Measurements from ENCODE around the gene CPLX1. TPM values are rescaled to one million over a fixed set of nuclear protein-coding genes. Genes with fewer than 3 reads are reported as not detected.
A peak's percentile ranks its signal among the peaks of the same experiment; 100 is the strongest.

Gene CPLX1
- 1 to 10 TPM; 3.7 to 5.0 TPM for total RNA-seq

GRCh38 chr4:825971-826330 lies at the start of gene CPLX1:
CPLX1 (minus strand) TSS chr4:826129; CDS start chr4:824522, 1,607 bp downstream.
- Mint-ChIP-seq H3K9me3 (no peaks in the 10 kb centered on the region), H3K4me1 (peaks cover 2% of the 10 kb centered on the region), H3K27me3 (peaks cover 46% of the 10 kb centered on the region), H3K36me3 (no peaks in the 10 kb centered on the region), H3K27ac (no peak within 1 kb of the TSS), H3K4me3 (no peak within 1 kb of the TSS)
- no peak for DNase-seq
- ATAC-seq (ENCODE audit: low read depth) = no peak
- POLR2A ChIA-PET = no interaction called here

- POLR2A ChIA-PET = no interaction called here
- Mint-ChIP-seq H3K9me3 (no peaks in the 10 kb centered on the region), H3K4me3 (no peak overlapping the region), H3K36me3 (peaks cover 26% of the 10 kb centered on the region), H3K27me3 (no peaks in the 10 kb centered on the region), H3K27ac (no peak overlapping the region), H3K4me1 (peaks cover 17% of the 10 kb centered on the region)
- no peak for ATAC-seq (ENCODE audit: low read depth)
- no peak for DNase-seq
Observed at GRCh38 chr4:874971-875817, 49.3 kb upstream of the CPLX1 start.

- Mint-ChIP-seq H3K36me3 (peaks cover 32% of the 10 kb centered on the region), H3K27me3 (no peaks in the 10 kb centered on the region), H3K4me1 (peaks cover 6% of the 10 kb centered on the region), H3K9me3 (no peaks in the 10 kb centered on the region), H3K27ac (peak overlapping the region; percentile 6), H3K4me3 (no peak overlapping the region)
- DNase-seq = no peak
- ATAC-seq (ENCODE audit: low read depth) = no peak
- POLR2A ChIA-PET = interaction anchor here (1.2 kb wide), 1 partner anchor 47 kb away, joined by 3 read pairs; no protein-coding TSS in a partner anchor
Observed at GRCh38 chr4:874056-874455, 48.1 kb upstream of the CPLX1 start.

- H3K4me1 Mint-ChIP-seq = no peaks in the 10 kb centered on the region
- H3K27me3 Mint-ChIP-seq = no peaks in the 10 kb centered on the region
- POLR2A ChIA-PET = interaction anchor here (1.2 kb wide), 1 partner anchor 49 kb away, joined by 3 read pairs; no protein-coding TSS in a partner anchor
- H3K4me3 Mint-ChIP-seq = no peak overlapping the region
- H3K36me3 Mint-ChIP-seq = peaks cover 31% of the 10 kb centered on the region
- H3K27ac Mint-ChIP-seq = no peak overlapping the region
- ATAC-seq (ENCODE audit: low read depth) (no peak), DNase-seq (no peak)
- H3K9me3 Mint-ChIP-seq = no peaks in the 10 kb centered on the region
Observed at GRCh38 chr4:872241-872981, 46.5 kb upstream of the CPLX1 start.

- Mint-ChIP-seq H3K4me3 (no peak overlapping the region), H3K27me3 (no peaks in the 10 kb centered on the region), H3K4me1 (no peaks in the 10 kb centered on the region), H3K9me3 (no peaks in the 10 kb centered on the region), H3K27ac (no peak overlapping the region), H3K36me3 (peaks cover 28% of the 10 kb centered on the region)
- ATAC-seq (ENCODE audit: low read depth) (no peak), DNase-seq (no peak)
- POLR2A ChIA-PET = no interaction called here
Observed at GRCh38 chr4:871484-871883, 45.6 kb upstream of the CPLX1 start.

- Mint-ChIP-seq H3K4me3 (no peak overlapping the region), H3K36me3 (peaks cover 28% of the 10 kb centered on the region), H3K27me3 (no peaks in the 10 kb centered on the region), H3K27ac (no peak overlapping the region), H3K4me1 (no peaks in the 10 kb centered on the region), H3K9me3 (no peaks in the 10 kb centered on the region)
- no peak for DNase-seq
- no peak for ATAC-seq (ENCODE audit: low read depth)
- POLR2A ChIA-PET = no interaction called here
Observed at GRCh38 chr4:870951-871350, 45.0 kb upstream of the CPLX1 start.

GRCh38 chr4:869776-870175 lies 43.8 kb upstream of the CPLX1 start:
- no peaks in the 10 kb centered on the region for H3K9me3 Mint-ChIP-seq
- no peak overlapping the region for H3K27ac Mint-ChIP-seq
- POLR2A ChIA-PET = no interaction called here

GRCh38 chr4:868421-868820 lies 42.5 kb upstream of the CPLX1 start:
- POLR2A ChIA-PET = no interaction called here
- peaks cover 23% of the 10 kb centered on the region for H3K36me3 Mint-ChIP-seq
- H3K27me3 Mint-ChIP-seq = no peaks in the 10 kb centered on the region
- no peak overlapping the region for H3K4me3 Mint-ChIP-seq
- H3K27ac Mint-ChIP-seq = no peak overlapping the region
- ATAC-seq (ENCODE audit: low read depth) = no peak
- H3K9me3 Mint-ChIP-seq = no peaks in the 10 kb centered on the region
- DNase-seq = no peak
- H3K4me1 Mint-ChIP-seq = no peaks in the 10 kb centered on the region

More at GRCh38 chr4:869776-870175, 43.8 kb upstream of the CPLX1 start:
- H3K4me1 Mint-ChIP-seq = no peaks in the 10 kb centered on the region
- DNase-seq (no peak), ATAC-seq (ENCODE audit: low read depth) (no peak)
- H3K4me3 Mint-ChIP-seq = no peak overlapping the region
- H3K36me3 Mint-ChIP-seq = peaks cover 27% of the 10 kb centered on the region
- no peaks in the 10 kb centered on the region for H3K27me3 Mint-ChIP-seq

- no peaks in the 10 kb centered on the region for H3K4me1 Mint-ChIP-seq
- ATAC-seq (ENCODE audit: low read depth) (no peak), DNase-seq (no peak)
- H3K9me3 Mint-ChIP-seq = no peaks in the 10 kb centered on the region
- POLR2A ChIA-PET = no interaction called here
- no peak overlapping the region for H3K4me3 Mint-ChIP-seq
- peaks cover 30% of the 10 kb centered on the region for H3K36me3 Mint-ChIP-seq
- H3K27ac Mint-ChIP-seq = no peak overlapping the region
- no peaks in the 10 kb centered on the region for H3K27me3 Mint-ChIP-seq
Observed at GRCh38 chr4:867526-868250, 41.8 kb upstream of the CPLX1 start.

- H3K4me1 Mint-ChIP-seq = no peaks in the 10 kb centered on the region
- POLR2A ChIA-PET = no interaction called here
- H3K27ac Mint-ChIP-seq = no peak overlapping the region
- no peak overlapping the region for H3K4me3 Mint-ChIP-seq
- no peak for ATAC-seq (ENCODE audit: low read depth)
- no peaks in the 10 kb centered on the region for H3K27me3 Mint-ChIP-seq
- H3K9me3 Mint-ChIP-seq = no peaks in the 10 kb centered on the region
- no peak for DNase-seq
- H3K36me3 Mint-ChIP-seq = peaks cover 30% of the 10 kb centered on the region
Observed at GRCh38 chr4:866761-867390, 40.9 kb upstream of the CPLX1 start.

GRCh38 chr4:866068-866760 lies 40.3 kb upstream of the CPLX1 start:
- Mint-ChIP-seq H3K27ac (no peak overlapping the region), H3K27me3 (no peaks in the 10 kb centered on the region), H3K9me3 (no peaks in the 10 kb centered on the region), H3K36me3 (peaks cover 33% of the 10 kb centered on the region), H3K4me3 (no peak overlapping the region), H3K4me1 (no peaks in the 10 kb centered on the region)
- POLR2A ChIA-PET = interaction anchor here (0.6 kb wide), 1 partner anchor 10 kb away, joined by 3 read pairs; no protein-coding TSS in a partner anchor
- no peak for ATAC-seq (ENCODE audit: low read depth)
- no peak for DNase-seq

- no peak overlapping the region for H3K27ac Mint-ChIP-seq
- H3K27me3 Mint-ChIP-seq = no peaks in the 10 kb centered on the region
- POLR2A ChIA-PET = interaction anchor here (0.6 kb wide), 1 partner anchor 9 kb away, joined by 3 read pairs; no protein-coding TSS in a partner anchor
- ATAC-seq (ENCODE audit: low read depth) (no peak), DNase-seq (no peak)
- H3K4me1 Mint-ChIP-seq = no peaks in the 10 kb centered on the region
- no peaks in the 10 kb centered on the region for H3K9me3 Mint-ChIP-seq
- peaks cover 34% of the 10 kb centered on the region for H3K36me3 Mint-ChIP-seq
- no peak overlapping the region for H3K4me3 Mint-ChIP-seq
Observed at GRCh38 chr4:865572-865971, 39.6 kb upstream of the CPLX1 start.

- no peak for DNase-seq
- H3K4me1 Mint-ChIP-seq = no peaks in the 10 kb centered on the region
- H3K4me3 Mint-ChIP-seq = no peak overlapping the region
- no peak for ATAC-seq (ENCODE audit: low read depth)
- POLR2A ChIA-PET = no interaction called here
- no peaks in the 10 kb centered on the region for H3K9me3 Mint-ChIP-seq
- H3K36me3 Mint-ChIP-seq = peaks cover 34% of the 10 kb centered on the region
- no peaks in the 10 kb centered on the region for H3K27me3 Mint-ChIP-seq
- H3K27ac Mint-ChIP-seq = no peak overlapping the region
Observed at GRCh38 chr4:865121-865465, 39.2 kb upstream of the CPLX1 start.

All from activated naive CD8-positive, alpha-beta T cell treated with anti-CD3 and anti-CD28 coated beads, Interleukin-2, amount 10 ng/mL, durations not matched to agents 7 days and 5 days (primary cell).